Ascending aorta (tissue), 2 donors: ENCODE measurements around the gene ARHGAP5. TPM values are rescaled to one million over a fixed set of nuclear protein-coding genes. Genes with fewer than 3 reads are reported as not detected.

Experiments used
- DNase-seq, 2 donors: peaks; one replicate each; pipeline ENCODE4 v3.0.0-alpha.2; 2019; ENCODE audit warnings: low spot score in 2 of 2
- H3K27ac ChIP-seq, 2 donors: fragments of 200-600 bp; sonication (generic); one replicate each; pipeline ENCODE4 v1.5.1; 2016 to 2017; ENCODE audit warnings: mild to moderate bottlenecking in 1 of 2
- H3K27me3 ChIP-seq: fragments of 200-600 bp; sonication (generic); one replicate; pipeline ENCODE4 v1.5.1; 2017
- H3K36me3 ChIP-seq, 2 donors: fragments of 200-600 bp; sonication (generic); one replicate each; pipeline ENCODE4 v1.5.1; 2016
- H3K4me1 ChIP-seq, 2 donors: fragments of 200-600 bp; sonication (generic); one replicate each; pipeline ENCODE4 v1.5.1; 2016 to 2017; ENCODE audit warnings: mild to moderate bottlenecking in 1 of 2
- H3K4me3 ChIP-seq, 2 donors: fragments of 200-600 bp; sonication (generic); one replicate each; pipeline ENCODE4 v1.5.1; 2016 to 2017; ENCODE audit warnings: mild to moderate bottlenecking in 1 of 2
- H3K9me3 ChIP-seq, 2 donors: fragments of 200-600 bp; sonication (generic); one replicate each; pipeline ENCODE4 v1.5.1; 2016
- intact Hi-C: fragments of 100-400 bp; cut with DNase I; formaldehyde crosslinking; loops from one replicate; pipeline ENCODE4 v1.15.1; 2023
- total RNA-seq: library from RNA; depleted of rRNA; stranded (reverse); fragments of >200 nt; gene quantifications from one replicate; pipeline ENCODE4 v1.1.0, GENCODE V29; 2016
- TF ChIP-seq, protein P1 (sequence below), 3 experiments: fragments of 200-600 bp in 2 of 3; fragments of 450-650 bp in 1 of 3; sonication (generic) in 2 of 3; IDR thresholded peaks; one replicate each; pipeline ENCODE4 v1.5.1; 2016 to 2019; ENCODE audit warnings: antibody characterized with exemption in 3 of 3, mild to moderate bottlenecking in 1 of 3, moderate library complexity in 1 of 3

ARHGAP5 gene
- total RNA-seq, 1 donor from 2014 or later = 32.6 TPM

DNA sequence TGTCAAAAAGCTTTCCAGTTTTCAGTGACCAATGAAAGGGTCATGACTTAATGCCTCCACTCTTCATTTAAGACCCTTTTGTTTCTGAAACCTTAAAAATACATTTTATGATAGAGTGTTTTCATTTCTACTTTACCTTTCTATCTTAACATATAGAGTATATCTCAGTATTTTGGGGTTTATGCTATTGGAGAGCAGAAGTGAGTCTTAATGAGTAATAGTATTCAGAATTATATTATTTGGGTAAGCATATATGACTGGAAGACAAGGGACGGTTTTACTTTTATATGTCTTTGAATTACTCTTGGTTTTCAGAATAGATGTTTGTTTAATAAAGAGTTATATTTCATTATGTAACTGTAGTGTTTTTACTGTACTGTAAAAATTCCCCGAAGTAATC is 10.8 kb downstream of the ARHGAP5 start:
- intact Hi-C loops = no loop called here
- Histone ChIP-seq H3K4me3 (no peak overlapping the region), H3K4me1 (peaks cover 0 to 14% of the 10 kb centered on the region in 2 donors), H3K36me3 (peaks cover 10 to 24% of the 10 kb centered on the region in 2 donors), H3K27me3 (no peaks in the 10 kb centered on the region), H3K27ac (no peak overlapping the region), H3K9me3 (no peaks in the 10 kb centered on the region)
- TF ChIP-seq, protein P1, sequence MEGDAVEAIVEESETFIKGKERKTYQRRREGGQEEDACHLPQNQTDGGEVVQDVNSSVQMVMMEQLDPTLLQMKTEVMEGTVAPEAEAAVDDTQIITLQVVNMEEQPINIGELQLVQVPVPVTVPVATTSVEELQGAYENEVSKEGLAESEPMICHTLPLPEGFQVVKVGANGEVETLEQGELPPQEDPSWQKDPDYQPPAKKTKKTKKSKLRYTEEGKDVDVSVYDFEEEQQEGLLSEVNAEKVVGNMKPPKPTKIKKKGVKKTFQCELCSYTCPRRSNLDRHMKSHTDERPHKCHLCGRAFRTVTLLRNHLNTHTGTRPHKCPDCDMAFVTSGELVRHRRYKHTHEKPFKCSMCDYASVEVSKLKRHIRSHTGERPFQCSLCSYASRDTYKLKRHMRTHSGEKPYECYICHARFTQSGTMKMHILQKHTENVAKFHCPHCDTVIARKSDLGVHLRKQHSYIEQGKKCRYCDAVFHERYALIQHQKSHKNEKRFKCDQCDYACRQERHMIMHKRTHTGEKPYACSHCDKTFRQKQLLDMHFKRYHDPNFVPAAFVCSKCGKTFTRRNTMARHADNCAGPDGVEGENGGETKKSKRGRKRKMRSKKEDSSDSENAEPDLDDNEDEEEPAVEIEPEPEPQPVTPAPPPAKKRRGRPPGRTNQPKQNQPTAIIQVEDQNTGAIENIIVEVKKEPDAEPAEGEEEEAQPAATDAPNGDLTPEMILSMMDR (IDR thresholded peaks at IDR 0.05) = no peak
- DNase-seq = no peak

DNA sequence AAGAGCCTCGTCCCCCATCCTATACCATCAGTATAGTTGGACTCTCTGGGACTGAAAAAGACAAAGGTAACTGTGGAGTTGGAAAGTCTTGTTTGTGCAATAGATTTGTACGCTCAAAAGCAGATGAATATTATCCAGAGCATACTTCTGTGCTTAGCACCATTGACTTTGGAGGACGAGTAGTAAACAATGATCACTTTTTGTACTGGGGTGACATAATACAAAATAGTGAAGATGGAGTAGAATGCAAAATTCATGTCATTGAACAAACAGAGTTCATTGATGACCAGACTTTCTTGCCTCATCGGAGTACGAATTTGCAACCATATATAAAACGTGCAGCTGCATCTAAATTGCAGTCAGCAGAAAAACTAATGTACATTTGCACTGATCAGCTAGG is 13.6 kb downstream of the ARHGAP5 start:
- H3K4me1 ChIP-seq = peaks cover 0 to 12% of the 10 kb centered on the region in 2 donors
- no peaks in the 10 kb centered on the region for H3K27me3 ChIP-seq
- TF ChIP-seq, protein P1 (IDR thresholded peaks at IDR 0.05) = no peak
- no peak overlapping the region for H3K27ac ChIP-seq
- H3K9me3 ChIP-seq = no peaks in the 10 kb centered on the region
- intact Hi-C loops = no loop called here
- no peak for DNase-seq
- peaks cover 19 to 26% of the 10 kb centered on the region in 2 donors for H3K36me3 ChIP-seq
- no peak overlapping the region for H3K4me3 ChIP-seq

DNA sequence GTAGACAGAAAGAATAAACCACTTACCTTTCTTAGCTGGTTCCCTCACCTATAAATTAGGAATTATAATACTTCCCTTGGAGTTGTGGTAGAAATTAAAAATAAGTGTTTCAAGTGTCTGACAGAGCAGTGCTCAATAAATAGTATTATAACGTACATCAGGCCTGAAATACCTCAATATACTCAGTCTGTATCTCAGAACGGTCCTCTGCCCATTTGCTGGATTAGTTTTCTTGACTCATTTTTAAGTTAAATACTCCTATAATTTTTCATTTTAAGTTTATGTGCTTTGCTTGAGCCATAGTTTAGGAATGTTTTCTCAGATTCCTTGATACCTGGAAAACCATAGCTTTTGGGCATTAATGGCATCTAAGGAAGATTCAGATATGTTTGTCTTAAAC is 22.4 kb downstream of the ARHGAP5 start:
- Histone ChIP-seq H3K36me3 (no peaks in the 10 kb centered on the region), H3K9me3 (no peaks in the 10 kb centered on the region), H3K27ac (no peak overlapping the region), H3K4me3 (no peak overlapping the region), H3K4me1 (no peaks in the 10 kb centered on the region), H3K27me3 (no peaks in the 10 kb centered on the region)
- TF ChIP-seq, protein P1 (IDR thresholded peaks at IDR 0.05) = no peak
- no peak for DNase-seq
- intact Hi-C loops = no loop called here

DNA sequence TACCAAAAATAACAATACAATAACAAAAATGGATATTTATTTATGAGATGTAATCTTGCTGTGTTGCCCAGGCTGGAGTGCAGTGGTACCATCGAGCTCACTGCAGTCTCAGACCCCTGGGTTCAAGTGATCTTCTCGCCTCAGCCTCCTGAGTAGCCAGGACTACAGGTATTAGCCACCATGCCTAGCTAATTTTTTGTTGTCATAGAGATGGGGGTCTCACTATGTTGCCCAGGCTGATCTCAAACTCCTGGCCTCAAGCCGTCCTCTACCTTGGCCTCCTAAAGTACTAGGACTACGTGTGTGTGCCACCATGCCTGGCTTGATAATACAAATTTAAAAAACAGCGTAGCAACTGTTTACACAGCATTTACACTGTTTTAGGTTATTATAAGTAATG is 23.1 kb downstream of the ARHGAP5 start:
- Histone ChIP-seq H3K27me3 (no peaks in the 10 kb centered on the region), H3K9me3 (no peaks in the 10 kb centered on the region), H3K4me1 (peaks cover 0 to 3% of the 10 kb centered on the region in 2 donors), H3K4me3 (no peak overlapping the region), H3K36me3 (no peaks in the 10 kb centered on the region), H3K27ac (no peak overlapping the region)
- DNase-seq = no peak
- TF ChIP-seq, protein P1 (IDR thresholded peaks at IDR 0.05) = no peak
- intact Hi-C loops = no loop called here

DNA sequence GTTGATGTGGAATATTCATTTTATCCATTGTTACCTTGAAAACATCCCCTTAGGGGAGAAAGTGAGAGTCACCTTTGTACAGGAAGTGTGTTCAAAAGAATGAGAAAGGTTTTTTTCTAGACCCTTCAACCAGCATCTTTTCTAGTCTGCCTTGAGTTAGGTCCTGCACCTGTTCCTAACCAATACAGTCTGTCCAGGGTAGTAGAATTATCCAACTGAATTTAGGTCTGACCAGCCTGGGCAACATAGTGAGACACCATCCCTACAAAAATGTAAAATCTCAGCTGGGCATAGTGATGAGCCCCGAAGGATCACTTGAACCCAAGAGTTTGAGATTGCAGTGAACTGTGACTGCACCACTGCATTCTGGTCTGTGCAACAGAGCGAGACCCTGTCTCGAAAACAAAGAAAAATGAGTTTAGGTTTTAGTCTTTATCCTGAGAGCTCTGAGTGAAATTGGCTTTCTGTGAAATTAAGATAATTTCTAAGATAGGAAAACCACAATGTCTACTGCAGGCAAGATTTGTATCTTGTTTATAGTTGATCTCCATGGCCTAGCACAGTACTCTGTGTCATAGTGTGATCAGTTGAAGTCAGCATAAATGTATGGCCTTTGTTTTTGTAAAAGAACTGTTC is 25.2 kb downstream of the ARHGAP5 start:
- Histone ChIP-seq H3K27ac (no peak overlapping the region), H3K9me3 (no peaks in the 10 kb centered on the region), H3K27me3 (no peaks in the 10 kb centered on the region), H3K4me3 (no peak overlapping the region), H3K36me3 (no peaks in the 10 kb centered on the region), H3K4me1 (peaks cover 0 to 3% of the 10 kb centered on the region in 2 donors)
- TF ChIP-seq, protein P1 (IDR thresholded peaks at IDR 0.05) = no peak
- no peak for DNase-seq
- intact Hi-C loops = no loop called here

DNA sequence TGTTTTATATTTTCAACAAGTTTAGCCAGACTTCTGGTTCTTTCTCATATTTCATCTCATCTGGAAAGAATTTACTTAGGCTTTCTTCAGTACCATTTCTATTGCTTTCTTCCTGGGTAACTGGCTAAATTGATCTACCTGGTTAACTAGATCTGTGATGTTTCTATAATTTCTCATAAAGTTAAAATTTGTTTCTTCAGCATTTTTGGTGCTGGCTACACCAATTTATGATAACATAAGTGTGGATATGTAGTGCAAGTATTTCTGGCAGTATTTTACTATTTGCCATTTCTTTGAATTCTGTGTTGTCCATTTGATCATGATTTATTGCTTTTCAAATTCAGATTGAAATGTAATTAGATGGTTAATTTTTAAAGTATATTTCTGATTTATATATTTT is 25.9 kb downstream of the ARHGAP5 start:
- H3K27me3 ChIP-seq = no peaks in the 10 kb centered on the region
- no peaks in the 10 kb centered on the region for H3K9me3 ChIP-seq
- TF ChIP-seq, protein P1 (IDR thresholded peaks at IDR 0.05) = no peak
- peaks cover 0 to 3% of the 10 kb centered on the region in 2 donors for H3K4me1 ChIP-seq
- no peak for DNase-seq
- intact Hi-C loops = no loop called here
- no peak overlapping the region for H3K4me3 ChIP-seq
- no peak overlapping the region for H3K27ac ChIP-seq
- H3K36me3 ChIP-seq = no peaks in the 10 kb centered on the region
